ENCODE measurements around the gene SLC39A2.

Gene SLC39A2

DNA sequence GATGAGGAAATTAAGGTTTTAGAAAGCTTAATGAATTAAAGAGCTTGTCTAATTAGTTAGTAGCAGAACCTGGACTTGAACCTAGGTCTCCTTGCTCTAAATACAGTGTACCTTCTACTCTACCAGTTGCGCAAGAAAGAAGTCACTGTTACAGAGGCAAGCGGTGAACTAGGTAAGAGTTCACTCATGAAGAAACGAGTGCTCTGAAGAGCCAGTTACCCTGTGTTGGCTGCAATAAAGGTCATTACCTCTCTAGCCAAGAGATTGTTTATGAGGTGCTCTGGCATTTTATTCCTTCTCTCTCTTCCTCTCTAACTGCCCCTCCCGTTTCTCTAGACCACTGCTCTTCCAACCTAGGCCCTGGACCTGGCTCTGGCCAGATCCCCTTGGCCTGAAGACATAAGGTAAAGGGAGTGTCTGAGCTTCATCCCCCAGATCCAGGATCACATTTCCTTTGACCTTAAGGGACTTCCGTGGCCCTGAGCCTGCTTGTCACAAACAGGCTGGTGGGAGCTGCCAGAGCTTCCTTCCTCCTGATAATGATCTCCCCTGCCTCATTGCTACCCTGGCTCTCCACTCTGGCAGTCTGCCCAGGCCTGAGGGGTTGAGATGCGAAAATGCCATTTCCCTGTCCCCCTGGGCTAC is 45.0 kb downstream of the SLC39A2 start:
- peak; percentile 82 for DNase-seq (ENCODE audit: low read depth, low spot score)

DNA sequence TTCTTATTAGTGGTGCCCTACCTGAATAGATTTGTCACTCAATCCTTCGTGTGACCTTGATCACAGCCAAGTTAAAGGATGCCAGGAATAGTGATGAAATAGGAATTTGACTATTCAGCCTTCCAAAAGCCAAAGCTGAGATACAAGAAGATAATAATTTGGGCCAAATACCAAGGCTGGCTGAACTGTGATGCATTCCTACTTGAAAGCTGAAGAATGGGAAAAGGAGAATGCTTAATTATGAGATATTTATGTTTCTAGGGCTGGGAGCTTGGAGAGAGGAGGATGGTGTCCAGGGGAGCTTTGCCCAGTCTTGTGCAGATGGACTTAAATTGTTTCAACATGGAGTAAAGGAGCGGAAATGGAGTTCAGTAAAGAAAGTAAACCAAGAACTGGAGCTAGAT is 48.3 kb downstream of the SLC39A2 start:
- no peak for DNase-seq (ENCODE audit: low read depth, low spot score)

- no peak for DNase-seq (ENCODE audit: low read depth, low spot score)
These were observed 49.5 kb downstream of the SLC39A2 start for GRCh38 chr14:21048638-21049037.

DNA sequence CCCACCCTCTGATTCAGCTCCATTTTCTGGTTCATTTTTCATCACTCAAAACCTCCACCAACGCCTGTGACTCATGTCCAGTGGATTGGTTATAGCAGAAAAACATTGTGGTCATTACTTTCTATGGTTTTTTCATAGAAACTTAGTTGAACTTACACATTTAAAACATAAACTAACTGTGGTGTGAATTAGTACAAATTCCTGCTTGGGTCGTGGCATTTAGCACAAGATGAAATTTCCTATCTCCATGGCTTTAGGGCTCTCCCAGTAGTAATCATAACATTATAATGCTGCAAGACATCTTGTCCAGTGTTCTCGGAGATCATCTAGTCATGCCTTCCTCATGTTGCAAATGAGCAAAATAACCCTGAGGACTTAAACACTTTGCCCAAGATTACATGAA is 50.2 kb downstream of the SLC39A2 start:
- DNase-seq (ENCODE audit: low read depth, low spot score), result no peak

GRCh38 chr14:21050597-21050996 is 51.5 kb downstream of the SLC39A2 start:
- no peak for DNase-seq (ENCODE audit: low read depth, low spot score)

Measured in ELF-1 (cell line).